Prostate gland (tissue), 2 donors: ENCODE measurements around the gene BICC1. TPM values are rescaled to one million over a fixed set of nuclear protein-coding genes. Genes with fewer than 3 reads are reported as not detected.

Experiments
- DNase-seq: peaks from one replicate; pipeline ENCODE4 v3.0.0-alpha.2; 2019; ENCODE audit warnings: low spot score
- H3K27ac ChIP-seq, 2 donors: fragments of 200-600 bp; sonication (generic); 2 replicates each; pipeline ENCODE4 v1.5.1; 2017 to 2019
- H3K27me3 ChIP-seq: fragments of 200-600 bp; sonication (generic); replicated peaks from 2 replicates; pipeline ENCODE4 v1.5.1; 2019; ENCODE audit not compliant: insufficient read depth
- H3K36me3 ChIP-seq, 2 donors: fragments of 200-600 bp; sonication (generic); 1 replicate in 1 of 2; 2 replicates in 1 of 2; pipeline versions ENCODE4 v1.5.1 to v1.8.1; 2017 to 2019
- H3K4me1 ChIP-seq: fragments of 200-600 bp; sonication (generic); replicated peaks from 2 replicates; pipeline ENCODE4 v1.5.1; 2019
- H3K4me3 ChIP-seq, 2 donors: fragments of 200-600 bp; sonication (generic); 2 replicates each; pipeline ENCODE4 v1.5.1; 2017 to 2019
- H3K9me3 ChIP-seq: fragments of 200-600 bp; sonication (generic); 2 replicates; pipeline ENCODE4 v1.5.1; 2017
- CTCF ChIP-seq, 4 experiments: fragments of 200-600 bp in 2 of 4; fragments of 450-650 bp in 2 of 4; sonication (generic) in 2 of 4; IDR thresholded peaks; 1 replicate in 3 of 4; 2 replicates in 1 of 4; pipeline ENCODE4 v1.5.1; 2016 to 2019; ENCODE audit warnings: antibody characterized with exemption in 4 of 4, mild to moderate bottlenecking in 2 of 4, moderate library complexity in 2 of 4
- POLR2A ChIP-seq: fragments of 450-650 bp; IDR thresholded peaks from one replicate; pipeline ENCODE4 v1.6.1; 2016; ENCODE audit warnings: antibody characterized with exemption, mild to moderate bottlenecking
- POLR2AphosphoS5 ChIP-seq: sonication (generic); formaldehyde crosslinking; IDR thresholded peaks from one replicate; pipeline ENCODE4 v1.6.1; 2017; ENCODE audit warnings: antibody characterized with exemption
- WGBS: methylation state at CpG from one replicate; pipeline ENCODE4 v1.1.5; 2018; 5-methylcytosine and 5-hydroxymethylcytosine counted together
- intact Hi-C: fragments of 100-400 bp; cut with DNase I; formaldehyde crosslinking; loops from one replicate; pipeline ENCODE4 v1.14.2; 2022
- total RNA-seq, 2 donors: library from RNA; depleted of rRNA; stranded (reverse); fragments of >200 nt; gene quantifications; one replicate each; pipeline ENCODE4 v1.1.0, GENCODE V29; 2016

The BICC1 gene
- total RNA-seq, 2 donors from 2014 or later: 5.1 to 12.7 TPM

DNA sequence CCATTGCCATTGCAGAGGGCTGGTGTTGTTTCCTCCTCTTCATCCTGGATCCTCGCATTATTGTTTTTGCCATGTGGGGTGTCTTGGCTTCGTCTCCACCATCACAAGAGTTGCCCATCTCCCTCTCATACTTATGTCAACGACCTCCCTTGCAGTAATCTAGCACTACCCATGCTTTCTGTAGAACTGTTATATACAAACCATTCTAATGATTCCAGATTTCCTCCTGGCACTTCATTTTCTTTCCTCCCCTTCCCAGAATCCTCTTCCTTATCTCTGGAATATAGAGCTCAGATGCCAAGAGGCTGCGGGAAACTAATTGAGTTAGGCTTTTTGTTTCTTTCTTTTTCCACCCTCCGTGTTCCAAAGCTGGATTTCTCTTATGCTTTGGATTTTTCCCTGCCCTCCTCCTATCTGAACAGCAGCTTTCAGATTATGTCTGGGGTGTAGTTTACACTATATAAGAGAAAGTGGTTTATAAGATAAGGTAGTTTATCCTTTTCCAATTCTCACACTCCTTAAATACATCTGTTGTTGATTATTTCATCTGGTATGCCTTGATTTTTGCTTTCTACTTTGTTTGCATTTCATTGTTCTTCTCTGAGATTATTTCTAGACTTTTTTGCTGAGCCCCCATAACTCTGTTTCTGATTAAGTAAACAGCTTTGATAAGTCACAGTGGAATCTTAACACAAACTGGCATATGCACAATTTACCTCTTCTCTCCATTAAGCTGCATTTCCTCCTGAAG, 264.1 kb downstream of the BICC1 start:
- Histone ChIP-seq H3K36me3 (no peaks in the 10 kb centered on the region), H3K4me3 (no peak overlapping the region), H3K4me1 (no peaks in the 10 kb centered on the region), H3K27ac (no peak overlapping the region), H3K27me3 (no peaks in the 10 kb centered on the region), H3K9me3 (no peaks in the 10 kb centered on the region)
- TF ChIP-seq POLR2A: no peak
- WGBS: 69% methylated on average over 5 of the region's 5 CpGs
- intact Hi-C loops: loop anchor here (10.0 kb wide), 1 partner anchor 262 kb away; the partner anchor contains the start of gene BICC1
- no peak for DNase-seq

DNA sequence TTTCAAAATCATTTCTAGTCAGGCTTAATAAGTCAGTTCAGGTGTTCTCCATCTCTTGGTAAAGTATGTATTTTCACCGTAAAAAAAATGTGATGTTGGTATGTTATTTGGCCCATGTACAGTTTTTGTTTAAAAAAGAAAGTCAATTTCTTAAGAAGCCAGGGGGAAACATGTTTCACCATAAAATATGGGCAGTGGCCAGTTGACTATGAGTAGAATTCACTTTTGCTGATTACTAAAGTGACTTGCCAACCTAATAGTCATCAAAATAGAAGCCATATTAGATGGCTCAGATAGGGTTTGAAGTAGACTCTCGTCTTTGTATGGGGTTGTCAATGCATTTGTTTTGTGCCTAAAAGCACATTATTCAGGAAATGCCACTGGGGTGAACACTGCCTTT, 266.3 kb downstream of the BICC1 start:
- Histone ChIP-seq H3K36me3 (no peaks in the 10 kb centered on the region), H3K27ac (no peak overlapping the region), H3K4me3 (no peak overlapping the region), H3K9me3 (no peaks in the 10 kb centered on the region), H3K27me3 (no peaks in the 10 kb centered on the region), H3K4me1 (no peaks in the 10 kb centered on the region)
- 54% methylated on average over 2 of the region's 2 CpGs for whole genome bisulfite sequencing
- TF ChIP-seq POLR2AphosphoS5: no peak
- no peak for TF ChIP-seq POLR2A
- no peak for TF ChIP-seq CTCF (IDR thresholded peaks at IDR 0.05)
- no peak for DNase-seq
- intact Hi-C loops: loop anchor here (10.0 kb wide), 1 partner anchor 264 kb away; the partner anchor contains the start of gene BICC1

DNA sequence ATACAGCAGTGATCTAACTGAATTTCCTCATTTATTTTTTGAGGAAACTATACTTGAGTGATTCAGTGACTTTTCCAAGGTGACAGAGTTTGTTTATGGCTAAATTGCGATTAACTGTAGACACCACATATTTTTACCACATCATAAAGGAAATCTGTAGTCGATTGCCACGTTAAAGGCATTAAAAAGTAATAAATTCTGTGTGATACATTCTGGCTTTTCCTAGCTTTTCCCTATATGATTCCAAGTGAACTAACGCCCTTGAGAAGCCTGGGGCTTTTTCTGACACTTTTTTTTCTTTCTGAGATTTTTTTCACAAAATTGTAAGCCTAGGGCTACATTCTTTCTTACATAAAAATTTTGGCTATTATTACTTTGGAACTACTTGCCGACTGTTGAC, 266.9 kb downstream of the BICC1 start:
- no peaks in the 10 kb centered on the region for H3K4me1 ChIP-seq
- DNase-seq: no peak
- intact Hi-C loops: loop anchor here (10.0 kb wide), 1 partner anchor 265 kb away; the partner anchor contains the start of gene BICC1
- TF ChIP-seq CTCF (IDR thresholded peaks at IDR 0.05): no peak
- no peak for TF ChIP-seq POLR2A
- TF ChIP-seq POLR2AphosphoS5: no peak
- 88% methylated on average over 5 of the region's 5 CpGs for WGBS
- H3K36me3 ChIP-seq: no peaks in the 10 kb centered on the region
- H3K27me3 ChIP-seq: no peaks in the 10 kb centered on the region
- no peak overlapping the region for H3K4me3 ChIP-seq
- no peak overlapping the region for H3K27ac ChIP-seq
- H3K9me3 ChIP-seq: no peaks in the 10 kb centered on the region

DNA sequence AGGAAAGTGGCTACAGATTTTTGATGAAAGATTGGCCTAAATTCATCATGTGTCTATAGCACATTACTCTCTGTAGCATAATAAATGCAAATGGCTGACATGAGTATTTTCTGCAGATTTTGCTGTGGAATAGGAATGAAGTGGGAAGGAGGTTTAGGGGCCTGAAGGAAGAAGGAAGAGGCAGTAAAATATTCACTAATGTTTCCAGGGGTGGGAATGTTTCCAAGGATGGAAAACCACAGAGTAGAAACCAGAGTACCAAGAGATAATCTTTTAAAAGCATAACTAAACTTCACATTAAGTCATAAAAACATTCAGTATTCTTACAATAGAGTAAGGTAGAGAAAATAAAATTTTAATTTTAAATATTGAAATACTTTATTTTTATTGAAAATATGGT, 267.8 kb downstream of the BICC1 start:
- no peaks in the 10 kb centered on the region for H3K9me3 ChIP-seq

More for the DNA sequence above, 267.8 kb downstream of the BICC1 start:
- no peak overlapping the region for H3K4me3 ChIP-seq
- H3K4me1 ChIP-seq: no peaks in the 10 kb centered on the region
- H3K27me3 ChIP-seq: no peaks in the 10 kb centered on the region
- TF ChIP-seq POLR2AphosphoS5 (no peak), POLR2A (no peak), CTCF (IDR thresholded peaks at IDR 0.05) (no peak)
- intact Hi-C loops: loop anchor here (5.0 kb wide), 3 partner anchors 172 to 842 kb away; no protein-coding TSS in a partner anchor
- no peak overlapping the region for H3K27ac ChIP-seq
- H3K36me3 ChIP-seq: no peaks in the 10 kb centered on the region
- DNase-seq: no peak
